Mesenteric fat pad (tissue), 1 donor: ENCODE data around the gene DNAJB6. TPM values are rescaled to one million over a fixed set of nuclear protein-coding genes. Genes with fewer than 3 reads are reported as not detected.
"Not testable (repeated sequence)": the region's sequence is repeated elsewhere in the genome, so short reads cannot be mapped to it uniquely, and the experiment has no call there.

Experiments used
- DNase-seq: peaks from one replicate; pipeline ENCODE4 v3.0.0-alpha.2; 2020; ENCODE audit warnings: low spot score
- total RNA-seq: library from RNA; stranded (reverse); fragmentation: NEBNext Ultra II Directional; extraction: Animal tissue kit (Norgen Biotek cat#: 25700); gene quantifications from one replicate; pipeline ENCODE4 v1.2.1, GENCODE V29; 2021
- donor health status: DM: yes; HTN: yes; CAD: no.

The DNAJB6 gene
- total RNA-seq, 1 donor from 2014 or later, result 110 TPM

DNA sequence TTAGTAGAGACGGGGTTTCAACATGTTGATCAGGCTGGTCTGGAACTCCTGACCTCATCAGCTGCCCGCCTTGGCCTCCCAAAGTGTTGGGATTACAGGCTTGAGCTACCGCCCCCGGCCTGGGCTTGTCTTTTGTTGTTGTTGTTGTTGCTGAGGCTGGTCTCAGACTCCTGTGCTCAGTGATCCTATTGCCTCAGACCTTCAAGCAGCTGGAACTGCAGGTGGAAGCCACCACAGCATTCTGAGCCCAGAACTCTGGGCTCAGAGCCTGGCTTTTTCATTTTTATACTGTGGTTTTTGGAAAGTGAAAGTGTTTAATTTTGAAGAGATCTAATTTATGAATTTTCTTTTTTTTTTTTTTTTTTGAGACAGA is 16.2 kb upstream of the DNAJB6 start:
- no peak for DNase-seq

DNA sequence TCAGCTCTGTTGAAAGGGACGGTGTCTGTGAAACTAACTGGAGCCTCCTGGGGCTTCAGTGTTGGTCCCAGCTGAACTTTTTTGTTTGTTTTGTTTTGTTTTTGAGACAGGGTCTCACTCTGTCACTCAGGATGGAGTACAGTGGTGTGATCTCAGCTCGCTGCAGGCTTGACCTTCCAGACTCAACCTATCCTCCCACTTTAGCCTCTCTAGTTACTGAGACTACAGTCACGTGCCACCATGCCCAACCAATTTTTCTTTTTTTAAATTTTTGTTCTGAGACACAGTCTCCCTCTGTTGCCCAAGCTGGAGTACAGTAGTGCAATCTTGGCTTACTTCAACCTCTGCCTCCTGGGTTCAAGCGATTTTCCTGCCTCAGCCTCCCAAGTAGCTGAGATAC is 13.4 kb upstream of the DNAJB6 start:
- no peak for DNase-seq

DNA sequence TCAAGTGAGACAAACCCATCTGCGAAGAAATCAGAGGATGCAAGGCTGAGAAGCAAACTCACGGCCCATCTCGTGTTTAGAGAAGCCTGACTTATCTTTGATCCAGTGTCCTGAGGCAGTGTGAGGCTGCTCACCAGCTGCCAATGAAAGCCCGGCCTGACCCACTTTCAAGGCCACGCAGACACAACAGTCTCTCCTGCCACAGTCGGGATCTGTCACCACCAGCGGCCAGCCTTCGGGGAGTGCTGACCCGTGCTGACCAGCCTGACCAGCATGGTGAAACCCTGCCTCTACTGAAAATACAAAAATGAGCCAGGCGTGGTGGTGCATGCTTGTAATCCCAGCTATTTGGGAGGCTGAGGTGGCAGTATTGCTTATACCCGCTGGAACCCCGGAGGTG is 7.4 kb upstream of the DNAJB6 start:
- DNase-seq, result no peak

GRCh38 chr7:157330567-157330966 is 6.2 kb upstream of the DNAJB6 start:
- not testable (repeated sequence) for DNase-seq

- DNase-seq, result not testable (repeated sequence)
These were observed 5.8 kb upstream of the DNAJB6 start for GRCh38 chr7:157331049-157331448.

- DNase-seq, result no peak
These were observed 1.6 kb upstream of the DNAJB6 start for GRCh38 chr7:157335236-157335635.

DNA sequence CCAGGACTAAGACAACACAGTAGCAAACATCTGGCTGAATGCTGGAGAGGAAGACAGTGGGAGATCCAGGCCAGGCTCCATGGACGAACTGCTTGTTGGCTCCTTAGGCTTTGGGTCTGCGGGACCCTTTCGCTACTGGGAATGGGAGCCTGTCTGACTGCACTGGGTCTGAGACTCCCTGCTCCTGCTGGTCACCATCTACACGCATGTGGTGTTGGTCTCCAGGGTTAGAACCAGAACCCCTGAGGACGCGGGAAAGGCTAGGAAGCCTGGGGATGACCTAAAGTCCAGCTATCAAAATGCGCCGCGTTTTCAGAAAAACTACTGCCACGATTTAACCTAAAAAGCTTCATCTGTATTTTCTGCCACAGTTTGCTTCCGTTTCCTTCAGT is 817 bp upstream of the DNAJB6 start:
- DNase-seq, result no peak

DNA sequence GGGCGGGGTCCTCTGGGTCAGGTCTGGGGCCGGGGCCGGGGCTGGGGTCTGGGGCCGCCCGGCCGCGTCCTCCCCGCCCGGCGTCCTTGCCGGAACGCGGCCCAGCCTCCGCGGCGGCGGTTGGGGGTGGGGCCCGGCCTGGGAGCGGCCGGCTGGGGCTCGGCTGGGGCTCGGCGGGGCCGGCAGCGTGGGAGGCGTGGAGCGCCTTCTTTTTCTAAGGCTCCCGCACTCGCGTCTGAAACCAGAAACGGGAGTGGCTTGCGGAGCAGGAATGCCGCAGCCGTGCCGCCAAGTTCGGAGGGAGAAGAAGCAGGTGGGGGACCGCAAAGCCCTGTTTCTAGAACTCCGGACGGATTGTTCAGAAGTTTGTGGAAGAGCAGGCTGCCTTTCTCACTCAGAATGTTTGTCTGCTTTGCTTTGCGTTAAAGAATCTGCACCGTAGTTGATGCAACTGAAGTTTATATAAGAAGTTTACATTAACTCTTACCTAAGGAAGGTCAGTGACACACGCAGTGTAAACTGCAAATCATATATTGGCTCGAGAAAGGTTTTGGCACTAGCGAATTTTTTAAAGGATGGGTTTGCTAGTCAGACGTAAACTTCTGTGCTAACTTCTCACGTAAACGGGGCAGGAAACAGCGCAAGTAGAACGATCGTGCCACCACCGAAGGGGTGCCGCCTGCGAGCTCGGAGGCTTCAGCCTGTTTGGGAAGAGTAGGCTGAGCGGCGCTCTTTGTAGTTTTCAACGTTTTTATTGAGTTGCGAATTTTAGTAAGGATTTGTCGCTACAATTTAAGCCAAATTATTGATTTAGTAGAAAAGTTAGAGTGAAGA is 729 bp downstream of the DNAJB6 start:
- DNase-seq, result peak; percentile 90

- DNase-seq, result no peak
These were observed 3.2 kb downstream of the DNAJB6 start for GRCh38 chr7:157339777-157340677.

GRCh38 chr7:157347217-157347904 is 10.6 kb downstream of the DNAJB6 start:
- DNase-seq, result no peak

GRCh38 chr7:157348548-157348947 is 11.7 kb downstream of the DNAJB6 start:
- no peak for DNase-seq

DNA sequence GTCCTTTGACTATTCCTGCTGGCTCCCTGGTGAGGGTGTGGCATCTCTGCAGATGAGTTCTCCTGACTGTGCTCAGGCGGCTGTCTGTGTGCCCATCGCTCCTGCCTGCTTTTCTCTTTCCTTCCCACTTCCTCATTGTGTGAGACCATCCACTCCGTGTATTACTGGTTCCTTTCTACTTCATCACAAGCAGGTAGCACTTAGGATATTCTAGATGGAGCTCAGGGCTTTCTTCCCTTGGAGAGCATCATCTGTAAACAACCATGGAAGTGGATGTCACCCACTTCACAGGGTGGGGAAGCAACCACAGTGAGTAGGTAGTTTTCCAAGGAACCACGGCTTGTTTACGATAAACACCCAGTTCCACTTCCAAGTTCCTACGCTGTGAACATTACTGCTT is 15.7 kb downstream of the DNAJB6 start:
- DNase-seq, result no peak

GRCh38 chr7:157355784-157356511 is 19.1 kb downstream of the DNAJB6 start:
- DNase-seq, result peak; percentile 68

- DNase-seq, result peak; percentile 14
These were observed 20.6 kb downstream of the DNAJB6 start for GRCh38 chr7:157357129-157358040.

DNA sequence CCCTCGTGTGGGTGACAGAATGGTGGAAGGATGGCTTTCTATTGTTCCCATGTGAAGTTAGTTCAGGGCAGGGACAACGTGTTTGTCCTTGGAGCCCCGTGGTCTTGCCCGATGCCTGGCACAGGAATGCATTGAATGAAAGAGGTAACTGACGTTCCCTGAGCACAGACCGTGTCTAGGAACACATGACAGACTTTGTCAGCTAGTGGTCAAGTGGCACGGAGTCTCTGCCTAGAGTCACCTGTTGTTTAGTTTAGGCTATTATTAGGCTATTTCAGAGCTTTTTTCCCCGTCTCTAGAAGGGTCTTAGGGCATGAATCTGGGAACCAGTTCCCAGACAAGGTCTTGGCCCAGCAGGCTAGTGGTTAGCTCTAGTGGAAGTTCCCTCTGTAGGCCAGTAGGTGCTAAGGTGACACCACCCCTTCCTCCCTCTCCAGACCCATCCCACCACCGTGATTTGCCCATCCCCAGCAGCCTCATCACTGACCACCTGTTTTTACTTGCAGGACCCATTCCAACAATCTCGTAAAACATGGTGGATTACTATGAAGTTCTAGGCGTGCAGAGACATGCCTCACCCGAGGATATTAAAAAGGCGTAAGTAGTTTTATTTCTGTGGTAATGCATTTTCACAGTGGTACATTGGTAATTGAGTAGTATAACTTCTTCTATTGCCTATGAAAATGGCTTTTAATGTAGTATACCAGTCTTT is 21.4 kb downstream of the DNAJB6 start:
- peak; percentile 72 for DNase-seq

DNA sequence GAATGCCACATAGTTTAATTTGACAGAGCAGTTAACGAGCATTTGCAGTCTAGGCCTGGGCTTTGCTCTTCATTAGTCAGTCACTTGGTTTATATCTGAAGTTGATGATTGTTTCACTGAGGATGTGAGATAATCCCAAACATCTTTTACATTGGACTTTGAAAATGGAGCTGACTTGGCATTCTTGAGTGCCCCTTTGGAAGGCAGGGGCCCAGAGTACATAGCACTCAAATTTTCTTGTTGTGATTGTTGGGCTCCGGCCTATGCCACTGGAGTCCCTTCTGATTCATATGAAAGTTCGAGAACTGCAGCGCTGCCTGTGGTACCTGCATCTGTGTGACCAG is 21.9 kb downstream of the DNAJB6 start:
- DNase-seq, result peak; percentile 6

GRCh38 chr7:157359581-157359980 is 22.8 kb downstream of the DNAJB6 start:
- DNase-seq, result peak; percentile 67

- peak; percentile 12 for DNase-seq
These were observed 23.8 kb downstream of the DNAJB6 start for GRCh38 chr7:157360483-157361025.

DNA sequence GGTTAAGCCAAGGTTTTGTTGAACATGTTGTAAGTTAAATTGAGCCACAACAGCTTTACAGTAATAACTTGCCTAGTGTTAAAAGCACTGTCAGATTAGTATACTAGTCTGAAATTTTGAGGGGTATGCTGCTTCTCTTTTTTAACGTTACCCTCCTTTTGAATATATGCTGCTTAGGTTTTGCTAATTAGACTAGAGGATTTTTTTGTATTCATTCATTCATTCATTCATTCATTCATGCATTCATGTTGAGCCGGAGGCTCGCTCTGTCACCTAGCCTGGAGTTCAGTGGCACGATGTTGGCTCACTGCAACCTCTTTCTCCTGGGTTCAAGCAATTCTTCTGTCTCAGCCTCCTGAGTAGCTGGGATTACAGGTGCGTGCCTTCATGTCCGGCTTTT is 24.7 kb downstream of the DNAJB6 start:
- no peak for DNase-seq
